Stimulated activated CD4-positive, alpha-beta T cell treated with anti-CD3 and anti-CD28 coated beads, TNF-alpha, amount 100 ng/mL, for 4 hours (primary cell): ENCODE data around the gene ERC2.
A peak's percentile ranks its signal among the peaks of the same experiment; 100 is the strongest.
"Not testable (repeated sequence)": the region's sequence is repeated elsewhere in the genome, so short reads cannot be mapped to it uniquely, and the experiment has no call there.

ENCODE experiments used
- DNase-seq, 3 experiments: peaks; one replicate each; pipeline ENCODE4 v3.0.0-alpha.2; 2020; ENCODE audit warnings: low read depth in 3 of 3

Gene ERC2

DNA sequence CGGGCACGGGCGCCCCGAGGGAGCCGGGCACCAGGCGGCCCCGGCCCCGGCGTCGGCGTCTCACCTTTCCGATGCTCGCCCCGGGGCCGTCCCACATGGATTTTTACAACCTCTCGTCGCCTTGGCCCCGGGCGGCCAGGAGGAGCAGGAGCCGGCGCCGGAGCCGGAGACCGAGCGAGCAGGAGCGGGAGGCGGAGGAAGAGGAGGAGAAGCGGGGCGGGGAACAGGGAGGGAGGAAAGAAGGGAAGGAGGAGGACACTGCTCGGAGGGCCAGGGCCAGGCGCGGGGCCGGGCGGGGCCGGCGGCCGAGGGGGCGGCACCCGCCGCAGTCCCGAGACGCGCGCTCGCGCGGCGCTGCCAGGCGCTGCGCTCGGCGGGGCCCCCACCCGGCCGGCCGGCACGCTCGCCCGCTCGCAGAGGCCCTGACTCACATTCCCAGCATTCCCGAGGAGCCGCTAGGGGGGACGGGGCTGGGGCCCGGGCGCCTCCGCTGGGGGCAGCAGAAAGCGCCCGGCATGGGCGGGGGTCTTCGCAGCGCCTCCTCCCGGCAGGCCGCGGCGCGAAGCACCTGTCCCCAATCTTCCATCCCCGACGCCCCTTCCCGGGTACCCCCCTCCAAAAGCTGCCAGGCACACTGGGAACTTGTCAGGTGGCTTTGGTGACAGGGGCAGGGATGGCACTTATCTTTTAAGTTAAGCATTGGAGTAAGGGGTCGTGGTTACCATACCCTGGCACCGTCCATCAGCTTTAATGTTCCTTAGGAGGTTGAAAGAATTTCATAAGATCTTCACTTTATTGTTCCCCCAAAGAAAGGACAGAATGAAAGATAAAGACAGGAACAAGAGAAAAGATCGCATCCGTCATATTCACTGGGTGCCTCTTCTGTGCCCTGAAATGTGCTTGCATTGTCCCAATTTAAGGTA is at the start of gene ERC2:
Gene ERC2, minus strand, starts transcription at position 284 of the 923 bp plus-strand sequence.
- DNase-seq = no peak

DNA sequence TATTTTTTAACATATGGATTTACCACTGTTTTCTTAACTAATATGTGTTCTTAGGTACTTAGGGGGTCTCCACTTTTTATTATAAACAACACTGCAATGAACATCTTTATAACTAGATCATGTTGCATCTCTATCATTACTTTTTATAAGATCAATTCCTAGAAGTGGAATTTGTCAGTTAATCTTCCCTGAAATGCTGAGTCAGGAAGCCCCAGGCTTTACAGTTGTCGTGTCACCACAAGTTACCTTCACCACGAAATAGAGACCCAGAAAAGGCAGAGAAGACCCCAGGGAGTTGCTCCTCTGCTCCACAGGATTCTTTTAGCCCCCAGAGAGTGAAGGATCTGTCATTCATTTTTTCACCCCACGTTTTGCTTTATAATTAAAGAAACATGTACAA is 34.5 kb upstream of the ERC2 start:
- DNase-seq = no peak

DNA sequence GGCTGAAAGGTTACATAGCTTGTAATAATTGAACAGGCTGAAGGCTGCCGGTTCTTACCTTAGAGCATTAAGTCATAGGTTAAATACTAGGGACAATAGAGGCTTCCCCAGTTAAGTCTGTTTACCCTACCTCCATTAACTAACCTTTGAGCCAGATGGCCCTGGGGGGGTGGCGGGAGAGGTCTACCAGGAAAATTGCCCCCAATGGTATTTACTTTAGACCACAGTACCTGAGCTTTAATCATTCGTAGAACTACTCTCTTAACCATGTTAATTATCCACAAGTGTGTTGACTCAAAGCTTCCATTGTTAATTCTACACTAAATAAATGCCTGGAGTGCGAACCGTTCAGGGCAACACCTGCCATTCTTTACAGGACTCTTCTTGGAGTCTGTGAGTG is 28.1 kb upstream of the ERC2 start:
- DNase-seq = not testable (repeated sequence)

DNA sequence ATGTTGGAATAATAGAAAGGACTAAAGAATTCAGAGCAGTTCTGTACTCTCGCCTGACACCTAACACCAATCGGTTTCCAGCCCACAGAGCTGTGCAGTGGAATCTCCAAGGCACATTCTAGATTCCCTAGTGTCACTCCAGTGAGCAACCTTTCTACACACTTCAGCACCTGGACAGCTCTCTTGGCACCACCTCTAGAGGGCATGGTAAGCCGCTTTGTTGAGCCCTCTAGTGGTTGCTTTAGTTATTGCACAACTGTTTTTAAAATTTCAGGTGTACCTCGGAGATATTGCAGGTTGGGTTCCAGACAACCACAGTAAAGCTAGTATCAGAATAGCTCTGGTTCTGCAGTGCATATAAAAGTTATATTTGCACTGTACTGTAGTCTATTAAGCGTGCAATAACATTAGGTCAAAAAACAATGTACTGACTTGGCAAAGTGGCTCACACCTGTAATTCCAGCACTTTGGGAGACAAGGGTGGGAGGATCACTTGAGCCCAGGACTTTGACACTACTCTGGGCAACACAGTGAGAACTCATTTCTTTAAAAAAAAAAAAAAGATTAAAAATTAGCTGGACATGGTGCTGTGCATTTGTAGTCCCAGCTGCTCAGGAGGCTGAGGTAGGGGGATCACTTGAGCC is 26.5 kb upstream of the ERC2 start:
- DNase-seq = peak; percentile 12 to 42 (median 40)

GRCh38 chr3:56491566-56491965 is 23.3 kb upstream of the ERC2 start:
- DNase-seq = no peak

GRCh38 chr3:56488812-56489600 is 20.7 kb upstream of the ERC2 start:
- no peak for DNase-seq

DNA sequence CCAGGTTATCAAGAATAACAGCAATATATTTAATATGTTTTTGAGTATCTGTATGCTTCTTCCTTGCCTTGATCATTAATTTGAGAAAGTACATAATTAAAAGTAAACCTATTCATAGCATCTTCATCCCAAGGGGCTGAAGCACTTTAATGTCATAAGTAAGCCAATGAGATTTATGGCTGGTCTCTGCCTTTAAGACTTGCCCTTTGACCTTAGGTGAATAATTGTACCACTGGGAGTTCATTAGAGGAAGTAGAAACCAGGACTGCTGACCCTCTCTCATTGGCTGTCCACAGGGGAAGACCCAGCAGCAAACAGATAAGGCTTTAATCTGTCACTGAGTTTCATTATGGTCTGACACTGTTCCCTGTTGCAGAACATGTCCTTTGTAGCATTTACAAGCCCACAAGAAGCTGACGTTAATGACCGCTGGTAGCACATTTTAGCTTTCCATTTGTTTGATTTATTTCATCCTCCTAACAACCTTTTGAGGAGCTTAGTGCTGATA is 16.3 kb upstream of the ERC2 start:
- no peak for DNase-seq

- DNase-seq = no peak
These were observed 15.9 kb upstream of the ERC2 start for GRCh38 chr3:56484122-56484521.

GRCh38 chr3:56477646-56478045 is 9.4 kb upstream of the ERC2 start:
- DNase-seq = no peak

DNA sequence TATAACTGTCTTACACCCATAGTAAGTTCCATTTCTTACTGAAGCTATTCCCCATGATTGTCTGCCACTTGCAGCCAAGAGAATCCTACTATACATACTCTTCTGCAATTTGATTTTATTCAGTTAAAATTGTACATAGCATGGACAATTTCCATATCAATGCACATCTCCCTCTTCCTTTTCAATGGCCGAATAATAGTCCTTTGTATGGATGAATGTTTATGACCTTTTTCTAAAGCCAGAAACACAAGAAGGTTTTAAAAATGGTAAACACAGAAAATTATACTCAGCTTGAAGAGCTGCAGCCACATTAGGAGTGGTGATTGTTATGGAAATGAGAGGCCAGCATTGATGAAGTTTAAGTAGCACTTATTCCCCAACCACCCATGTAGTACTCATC is 8.5 kb upstream of the ERC2 start:
- no peak for DNase-seq

- no peak for DNase-seq
These were observed 3.5 kb upstream of the ERC2 start for GRCh38 chr3:56471771-56472170.

GRCh38 chr3:56469141-56469540 is 874 bp upstream of the ERC2 start:
- DNase-seq = no peak

DNA sequence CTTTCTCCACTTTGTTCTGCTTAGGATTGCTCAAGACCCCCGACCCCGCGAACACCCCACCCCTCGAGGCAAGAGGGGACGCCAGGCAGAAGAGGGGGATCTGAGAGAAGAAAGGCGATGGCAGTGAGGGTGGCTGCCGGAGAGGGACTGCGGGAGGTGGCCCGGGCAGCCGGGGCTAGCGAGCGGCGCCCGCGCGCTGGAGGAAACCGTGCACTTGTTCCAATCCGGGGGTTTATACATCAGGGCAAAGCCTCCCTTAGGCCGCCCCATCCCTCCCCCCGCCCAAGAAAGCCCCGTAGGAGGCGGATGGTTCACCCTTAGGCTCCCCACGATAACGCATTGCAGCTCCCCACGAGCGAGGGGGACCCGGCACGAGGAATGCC is 475 bp downstream of the ERC2 start:
- DNase-seq = no peak

GRCh38 chr3:56467108-56467507 is 1.2 kb downstream of the ERC2 start:
- peak in 1 of 3 experiments; percentile 8 for DNase-seq

DNA sequence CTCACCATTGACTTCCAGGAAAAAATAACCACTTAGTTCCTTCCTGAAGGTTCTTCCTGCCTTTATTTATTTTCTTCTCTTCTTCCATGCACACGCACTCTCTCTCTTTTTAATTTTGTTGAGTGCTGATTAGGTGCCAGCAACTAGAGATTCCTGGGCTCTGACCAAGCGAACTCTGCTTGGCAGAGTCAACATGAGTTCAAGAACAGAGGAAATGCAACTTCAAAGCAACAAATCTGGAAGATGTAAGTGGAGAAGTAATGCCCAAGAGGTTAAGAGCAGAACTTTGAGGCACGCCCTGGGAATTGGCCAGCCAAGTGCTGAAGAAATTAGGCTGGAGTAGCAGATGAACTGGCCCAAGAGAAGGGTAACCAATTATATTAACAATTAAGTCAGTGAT is 8.5 kb downstream of the ERC2 start:
- DNase-seq = no peak

GRCh38 chr3:56459104-56459496 is 9.2 kb downstream of the ERC2 start:
- DNase-seq = no peak

- DNase-seq = no peak
These were observed 9.7 kb downstream of the ERC2 start for GRCh38 chr3:56458496-56459103.

DNA sequence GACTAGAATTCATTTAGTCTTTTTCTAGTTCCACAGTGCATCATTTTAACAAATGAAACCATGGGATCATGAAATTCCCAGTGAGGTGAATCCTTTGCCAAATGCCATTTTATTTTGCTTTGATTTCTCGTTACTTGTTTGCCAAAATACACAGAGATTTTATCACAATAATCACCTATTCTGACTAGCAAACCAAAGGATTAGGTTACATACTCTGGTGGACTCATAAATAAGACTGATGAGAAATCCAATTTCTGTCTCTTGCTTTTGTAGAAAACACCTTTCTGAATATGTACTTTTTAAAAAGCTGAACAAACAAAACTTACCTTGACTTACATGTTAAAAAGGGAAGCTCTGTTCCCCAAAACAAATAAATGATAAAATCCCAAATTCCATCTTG is 12.2 kb downstream of the ERC2 start:
- no peak for DNase-seq

GRCh38 chr3:56453011-56453410 is 15.3 kb downstream of the ERC2 start:
- no peak for DNase-seq

GRCh38 chr3:56452085-56452484 is 16.2 kb downstream of the ERC2 start:
- DNase-seq = no peak

DNA sequence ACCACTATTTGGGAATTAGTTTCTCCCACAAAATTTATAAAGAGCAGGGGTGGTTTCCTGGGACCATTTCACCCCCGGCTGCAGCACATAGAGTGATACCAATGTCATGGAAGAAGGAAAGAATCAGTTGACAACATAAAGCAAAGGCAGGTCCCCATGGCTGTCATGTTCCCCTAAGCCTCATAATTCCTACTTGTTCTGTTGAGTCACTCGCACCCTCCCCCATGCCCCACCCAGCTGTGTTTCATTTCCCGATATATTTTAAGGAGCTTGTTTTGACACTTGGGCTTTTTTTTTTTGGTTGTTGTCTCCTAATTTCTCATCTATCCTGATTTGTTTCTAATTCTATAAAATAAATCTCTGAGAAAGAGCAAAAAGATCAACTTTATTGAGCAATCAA is 24.9 kb downstream of the ERC2 start:
- DNase-seq = no peak

DNA sequence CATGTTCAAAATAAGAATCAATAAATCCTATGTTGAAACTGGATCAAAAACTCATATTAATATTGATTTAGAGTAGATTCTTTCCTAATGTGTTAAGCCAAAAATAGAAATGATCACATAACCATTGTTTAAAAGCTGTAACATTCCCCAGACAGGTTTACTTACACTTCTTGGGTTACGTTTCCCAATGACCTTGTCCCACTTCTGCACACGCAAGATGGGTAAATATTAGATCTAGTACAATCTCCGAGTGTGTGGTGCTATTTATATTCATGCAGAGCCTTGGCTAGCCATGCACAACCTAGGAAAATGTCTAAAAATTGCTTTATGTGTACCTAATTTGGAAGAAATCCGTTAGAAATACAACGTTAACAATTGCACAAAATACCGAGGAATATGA is 39.6 kb downstream of the ERC2 start:
- no peak for DNase-seq
